GM12892 (cell line): ENCODE measurements around the gene CAPZB.

Experiments used
- POLR2A ChIP-seq: IDR thresholded peaks from 2 replicates; pipeline ENCODE4 v1.6.1; 2011; ENCODE audit warnings: low read depth, low read length, control low read depth
- POLR2AphosphoS5 ChIP-seq: IDR thresholded peaks from 2 replicates; pipeline ENCODE4 v1.6.1; 2011; ENCODE audit warnings: low read depth, low read length, control low read depth
- TAF1 ChIP-seq: IDR thresholded peaks from 2 replicates; pipeline ENCODE4 v1.6.1; 2011; ENCODE audit warnings: low read depth, mild to moderate bottlenecking, control low read depth, low read length, borderline replicate concordance

DNA sequence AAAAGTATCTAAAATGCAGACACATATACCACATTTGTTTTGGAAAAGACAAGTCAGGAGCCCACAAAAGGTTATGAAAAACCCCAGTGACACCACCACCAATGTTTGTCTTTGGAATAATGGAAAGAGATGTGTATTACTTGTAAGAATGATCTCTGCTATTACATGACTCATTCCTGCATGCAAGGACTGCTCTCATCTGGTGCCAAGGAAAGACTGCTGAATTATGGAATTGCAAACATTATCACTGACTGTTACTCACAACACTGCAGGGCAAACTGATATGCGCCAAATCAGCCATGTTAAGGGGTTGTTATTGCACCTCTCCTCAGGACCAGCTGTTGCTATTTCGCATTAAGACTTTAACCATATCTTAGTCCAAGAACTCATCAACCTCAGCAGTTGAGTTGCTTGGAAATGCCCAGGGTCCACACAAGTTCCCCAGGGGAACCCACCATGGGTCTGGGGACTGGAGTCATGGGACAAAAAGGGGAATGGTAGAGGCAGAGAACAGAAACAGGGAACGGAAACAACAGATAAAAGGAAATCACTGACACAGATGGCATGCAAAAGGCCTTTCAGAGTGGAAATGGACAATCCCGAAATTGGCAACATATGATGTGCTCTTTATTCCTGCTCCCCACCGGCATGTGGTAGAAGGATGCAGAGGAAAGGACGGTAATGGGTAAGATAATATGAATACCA is 34.4 kb downstream of the CAPZB start:
- TF ChIP-seq POLR2A: no peak
- TF ChIP-seq POLR2AphosphoS5: no peak
- TF ChIP-seq TAF1: no peak
